ENCODE data around the gene INPP5D. TPM values are rescaled to one million over a fixed set of nuclear protein-coding genes. Genes with fewer than 3 reads are reported as not detected.

INPP5D gene
- total RNA-seq, 1 experiment from 2014 or later: 12.7 TPM

- H2BK15ac ChIP-seq (ENCODE audit: low read depth, low read length): no peak overlapping the region
- H4K91ac ChIP-seq (ENCODE audit: insufficient read length, low read depth, low read length): no peak overlapping the region
- no peak overlapping the region for H2BK120ac ChIP-seq (ENCODE audit: low read depth, low read length, poor library complexity, severe bottlenecking)
- no peak overlapping the region for H3K18ac ChIP-seq (ENCODE audit: insufficient read length, low read depth, low read length)
- H2BK20ac ChIP-seq (ENCODE audit: low read depth, low read length, poor library complexity, severe bottlenecking): no peak overlapping the region
- Mint-ChIP-seq H3K36me3 (ENCODE audit: insufficient read depth in 1 of 3, low read depth in 3 of 3) (no peaks in the 10 kb centered on the region), H3K27me3 (ENCODE audit: low read depth) (peaks cover 5% of the 10 kb centered on the region), H3K9me3 (no peaks in the 10 kb centered on the region), H3K4me3 (no peak overlapping the region), H3K27ac (no peak overlapping the region), H3K4me1 (no peaks in the 10 kb centered on the region)
- H3K4ac ChIP-seq (ENCODE audit: low read depth, low read length): no peak overlapping the region
- no peak for DNase-seq
- no peak overlapping the region for H2BK12ac ChIP-seq (ENCODE audit: insufficient read length, low read depth, low read length)
- WGBS (ENCODE audit: extremely low coverage, insufficient read length, low lambda C conversion rate): no CpG with 5 or more reads among the region's 10 CpGs
- no peak overlapping the region; the same call in 1 of the 2 replicates for H3K14ac ChIP-seq (ENCODE audit: insufficient read depth, low read length)
- no peaks in the 10 kb centered on the region for H4K20me1 ChIP-seq (ENCODE audit: control insufficient read depth, insufficient read depth, insufficient read length)
- no peaks in the 10 kb centered on the region for H3K23me2 ChIP-seq (ENCODE audit: insufficient read length, low read depth, low read length, poor library complexity, severe bottlenecking)
- H3K23ac ChIP-seq (ENCODE audit: insufficient read length, low read depth, low read length): no peak overlapping the region
- no peak overlapping the region for H3K56ac ChIP-seq (ENCODE audit: insufficient read length, low read depth, low read length)
- H3K4me1 ChIP-seq (ENCODE audit: insufficient read depth, low read length): no peaks in the 10 kb centered on the region
- H3K79me1 ChIP-seq (ENCODE audit: insufficient read depth, low read depth, low read length, poor library complexity, severe bottlenecking): no peaks in the 10 kb centered on the region
- 0 out of 2 replicates have a peak, but pooled peaks cover 1% of the 10 kb centered on the region for H3K79me2 ChIP-seq (ENCODE audit: insufficient read depth, low read length)
- TF ChIP-seq, protein P1, sequence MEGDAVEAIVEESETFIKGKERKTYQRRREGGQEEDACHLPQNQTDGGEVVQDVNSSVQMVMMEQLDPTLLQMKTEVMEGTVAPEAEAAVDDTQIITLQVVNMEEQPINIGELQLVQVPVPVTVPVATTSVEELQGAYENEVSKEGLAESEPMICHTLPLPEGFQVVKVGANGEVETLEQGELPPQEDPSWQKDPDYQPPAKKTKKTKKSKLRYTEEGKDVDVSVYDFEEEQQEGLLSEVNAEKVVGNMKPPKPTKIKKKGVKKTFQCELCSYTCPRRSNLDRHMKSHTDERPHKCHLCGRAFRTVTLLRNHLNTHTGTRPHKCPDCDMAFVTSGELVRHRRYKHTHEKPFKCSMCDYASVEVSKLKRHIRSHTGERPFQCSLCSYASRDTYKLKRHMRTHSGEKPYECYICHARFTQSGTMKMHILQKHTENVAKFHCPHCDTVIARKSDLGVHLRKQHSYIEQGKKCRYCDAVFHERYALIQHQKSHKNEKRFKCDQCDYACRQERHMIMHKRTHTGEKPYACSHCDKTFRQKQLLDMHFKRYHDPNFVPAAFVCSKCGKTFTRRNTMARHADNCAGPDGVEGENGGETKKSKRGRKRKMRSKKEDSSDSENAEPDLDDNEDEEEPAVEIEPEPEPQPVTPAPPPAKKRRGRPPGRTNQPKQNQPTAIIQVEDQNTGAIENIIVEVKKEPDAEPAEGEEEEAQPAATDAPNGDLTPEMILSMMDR (conservative IDR thresholded peaks at IDR 0.05): no peak
- H3K9ac ChIP-seq (ENCODE audit: extremely low read depth, insufficient read length, low read length): no peak overlapping the region
- no peaks in the 10 kb centered on the region for H3K9me3 ChIP-seq (ENCODE audit: control insufficient read depth, low read depth, low read length)
- H3K4me2 ChIP-seq (ENCODE audit: insufficient read depth, insufficient read length, low read length): no peak overlapping the region
- no peak overlapping the region for H3K27ac ChIP-seq (ENCODE audit: insufficient read length, low read depth, low read length)
- no peak overlapping the region for H2AK5ac ChIP-seq (ENCODE audit: insufficient read length, low read length)
- H3K27me3 ChIP-seq (ENCODE audit: insufficient read depth, low read length): no peaks in the 10 kb centered on the region; the same call in 1 of the 2 replicates
- no peak overlapping the region for H3T11ph ChIP-seq (ENCODE audit: low read length)
- no peak overlapping the region for H2AFZ ChIP-seq (ENCODE audit: low read length)
- H4K5ac ChIP-seq (ENCODE audit: insufficient read length, low read depth, low read length): no peak overlapping the region
- H4K8ac ChIP-seq (replicated peaks; ENCODE audit: insufficient read length, low read depth, low read length): no peak overlapping the region
- H2BK5ac ChIP-seq (ENCODE audit: insufficient read length, low read length): no peak overlapping the region
Measured at GRCh38 chr2:233039846-233040530, 20.2 kb upstream of the INPP5D start.
